RPMI8226 (cell line): ENCODE results near the gene IPO5.
"Not testable (repeated sequence)": the region's sequence is repeated elsewhere in the genome, so short reads cannot be mapped to it uniquely, and the experiment has no call there.

Experiments used
- DNase-seq: peaks from one replicate; pipeline ENCODE4 v3.0.0-alpha.2; 2015

IPO5 gene

GRCh38 chr13:98019186-98019585 lies 65.7 kb downstream of the IPO5 start:
- no peak for DNase-seq

GRCh38 chr13:98020271-98020670 lies 66.8 kb downstream of the IPO5 start:
- DNase-seq = no peak

GRCh38 chr13:98022210-98022609 lies 68.7 kb downstream of the IPO5 start:
- DNase-seq = no peak

GRCh38 chr13:98025480-98026025 lies 72.1 kb downstream of the IPO5 start:
- no peak for DNase-seq

GRCh38 chr13:98026457-98026857 lies 73.0 kb downstream of the IPO5 start:
- DNase-seq = no peak

GRCh38 chr13:98032168-98032567 lies 78.7 kb downstream of the IPO5 start:
- no peak for DNase-seq

- peak; percentile 24 for DNase-seq
These were observed 80.1 kb downstream of the IPO5 start for GRCh38 chr13:98033277-98034247.

GRCh38 chr13:98035373-98035772 lies 81.9 kb downstream of the IPO5 start:
- DNase-seq = no peak

- DNase-seq = not testable (repeated sequence)
These were observed 83.3 kb downstream of the IPO5 start for GRCh38 chr13:98036564-98037302.

- no peak for DNase-seq
These were observed 85.8 kb downstream of the IPO5 start for GRCh38 chr13:98039261-98039660.

- DNase-seq = no peak
These were observed 86.5 kb downstream of the IPO5 start for GRCh38 chr13:98039964-98040363.

GRCh38 chr13:98041081-98041820 lies 87.8 kb downstream of the IPO5 start:
- DNase-seq = no peak

GRCh38 chr13:98044301-98044700 lies 90.8 kb downstream of the IPO5 start:
- peak; percentile 6 for DNase-seq

GRCh38 chr13:98047785-98048184 lies 94.3 kb downstream of the IPO5 start:
- not testable (repeated sequence) for DNase-seq

GRCh38 chr13:98048265-98048664 lies 94.8 kb downstream of the IPO5 start:
- peak; percentile 29 for DNase-seq

GRCh38 chr13:98050041-98050466 lies 96.6 kb downstream of the IPO5 start:
- no peak for DNase-seq

- no peak for DNase-seq
These were observed 98.9 kb downstream of the IPO5 start for GRCh38 chr13:98052412-98052811.

GRCh38 chr13:98054301-98054700 lies 100.8 kb downstream of the IPO5 start:
- DNase-seq = no peak

- DNase-seq = no peak
These were observed 102.1 kb downstream of the IPO5 start for GRCh38 chr13:98055623-98056022.

GRCh38 chr13:98056839-98057410 lies 103.5 kb downstream of the IPO5 start:
- DNase-seq = no peak

- no peak for DNase-seq
These were observed 105.8 kb downstream of the IPO5 start for GRCh38 chr13:98059276-98059675.

- no peak for DNase-seq
These were observed 106.8 kb downstream of the IPO5 start for GRCh38 chr13:98060282-98060681.
